ENCODE results near the gene VAT1L.

The VAT1L gene

DNA sequence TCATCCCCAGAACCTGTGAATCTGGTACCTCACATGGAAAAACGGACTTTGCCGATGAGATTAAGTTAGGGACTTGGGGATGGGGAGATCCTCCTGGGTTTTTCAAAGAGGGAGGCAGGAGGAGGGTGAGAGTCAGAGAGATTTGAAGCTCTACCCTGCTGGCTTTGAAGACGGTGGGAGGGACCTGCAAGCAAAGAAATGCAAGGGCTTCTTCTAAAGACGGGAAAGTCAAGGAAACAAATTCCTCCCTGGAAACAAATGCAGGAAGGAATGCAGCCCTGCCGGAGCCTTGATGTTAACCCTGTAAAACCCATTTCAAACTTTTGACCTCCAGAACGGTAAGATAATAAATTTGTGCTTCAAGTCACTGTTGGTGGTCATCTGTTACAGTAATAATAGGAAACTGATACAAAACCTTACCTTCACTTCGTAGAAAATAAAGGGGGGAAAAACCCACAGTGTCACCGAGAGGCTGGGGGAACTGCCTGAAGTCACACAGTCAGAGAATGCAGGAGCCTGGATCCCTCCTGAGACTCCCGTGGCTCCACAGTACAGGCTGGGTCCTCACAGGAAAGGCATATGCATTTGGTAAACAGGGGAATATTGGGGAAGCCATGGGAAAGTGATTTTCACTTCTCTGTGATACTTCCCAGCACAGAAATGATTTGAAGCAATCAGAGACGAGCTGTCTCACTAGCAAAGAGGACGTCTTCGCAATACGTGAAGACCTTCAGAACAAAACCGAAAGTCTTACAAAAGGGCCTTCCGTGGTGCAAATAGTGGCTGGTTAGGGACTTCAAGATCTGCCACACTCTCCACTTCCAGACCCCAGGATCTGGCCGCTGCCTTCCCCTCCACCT is 175.1 kb downstream of the VAT1L start:
- Histone ChIP-seq H3K36me3 (no peaks in the 10 kb centered on the region), H3K4me1 (ENCODE audit: control insufficient read depth in 1 of 2, insufficient read depth in 1 of 2, low read depth in 1 of 2, low read length in 1 of 2) (no peaks in the 10 kb centered on the region), H3K9me3 (no peaks in the 10 kb centered on the region), H3K27me3 (peaks cover 18% of the 10 kb centered on the region), H3K27ac (no peak overlapping the region), H3K4me3 (ENCODE audit: low read depth in 1 of 2, low read length in 1 of 2) (no peak overlapping the region)
- TF ChIP-seq, protein P1, sequence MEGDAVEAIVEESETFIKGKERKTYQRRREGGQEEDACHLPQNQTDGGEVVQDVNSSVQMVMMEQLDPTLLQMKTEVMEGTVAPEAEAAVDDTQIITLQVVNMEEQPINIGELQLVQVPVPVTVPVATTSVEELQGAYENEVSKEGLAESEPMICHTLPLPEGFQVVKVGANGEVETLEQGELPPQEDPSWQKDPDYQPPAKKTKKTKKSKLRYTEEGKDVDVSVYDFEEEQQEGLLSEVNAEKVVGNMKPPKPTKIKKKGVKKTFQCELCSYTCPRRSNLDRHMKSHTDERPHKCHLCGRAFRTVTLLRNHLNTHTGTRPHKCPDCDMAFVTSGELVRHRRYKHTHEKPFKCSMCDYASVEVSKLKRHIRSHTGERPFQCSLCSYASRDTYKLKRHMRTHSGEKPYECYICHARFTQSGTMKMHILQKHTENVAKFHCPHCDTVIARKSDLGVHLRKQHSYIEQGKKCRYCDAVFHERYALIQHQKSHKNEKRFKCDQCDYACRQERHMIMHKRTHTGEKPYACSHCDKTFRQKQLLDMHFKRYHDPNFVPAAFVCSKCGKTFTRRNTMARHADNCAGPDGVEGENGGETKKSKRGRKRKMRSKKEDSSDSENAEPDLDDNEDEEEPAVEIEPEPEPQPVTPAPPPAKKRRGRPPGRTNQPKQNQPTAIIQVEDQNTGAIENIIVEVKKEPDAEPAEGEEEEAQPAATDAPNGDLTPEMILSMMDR (IDR thresholded peaks at IDR 0.05) = no peak

DNA sequence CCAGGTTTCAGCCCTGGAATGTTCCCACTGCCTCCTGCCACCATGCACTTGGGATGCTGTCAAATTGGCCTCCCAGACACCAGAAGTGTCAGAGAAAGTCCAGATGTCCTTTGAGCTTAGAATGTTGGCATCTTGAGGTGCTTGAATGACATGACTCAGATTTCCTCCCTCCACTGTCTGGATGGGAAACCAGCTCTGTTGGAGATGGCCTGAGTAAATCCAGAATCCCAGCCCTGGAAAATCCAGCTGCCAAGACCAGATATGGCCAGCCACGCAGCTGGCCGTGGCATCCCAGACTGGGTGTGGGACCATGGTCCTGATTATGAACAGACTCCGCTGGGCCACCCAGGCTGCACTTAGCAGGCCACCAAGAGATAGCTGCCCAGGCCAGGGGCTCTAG is 177.0 kb downstream of the VAT1L start:
- no peaks in the 10 kb centered on the region for H3K4me1 ChIP-seq (ENCODE audit: control insufficient read depth in 1 of 2, insufficient read depth in 1 of 2, low read depth in 1 of 2, low read length in 1 of 2)
- H3K36me3 ChIP-seq = no peaks in the 10 kb centered on the region
- H3K27ac ChIP-seq = no peak overlapping the region
- peaks cover 18% of the 10 kb centered on the region for H3K27me3 ChIP-seq
- TF ChIP-seq, protein P1 (IDR thresholded peaks at IDR 0.05) = no peak
- no peak overlapping the region for H3K4me3 ChIP-seq (ENCODE audit: low read depth in 1 of 2, low read length in 1 of 2)
- no peaks in the 10 kb centered on the region for H3K9me3 ChIP-seq

- peaks cover 18% of the 10 kb centered on the region for H3K27me3 ChIP-seq
- H3K4me3 ChIP-seq (ENCODE audit: low read depth in 1 of 2, low read length in 1 of 2) = no peak overlapping the region
- no peaks in the 10 kb centered on the region for H3K4me1 ChIP-seq (ENCODE audit: control insufficient read depth in 1 of 2, insufficient read depth in 1 of 2, low read depth in 1 of 2, low read length in 1 of 2)
- H3K36me3 ChIP-seq = no peaks in the 10 kb centered on the region
- H3K9me3 ChIP-seq = no peaks in the 10 kb centered on the region
- no peak overlapping the region for H3K27ac ChIP-seq
- TF ChIP-seq, protein P1 (IDR thresholded peaks at IDR 0.05) = no peak
Observed at GRCh38 chr16:77967054-77967904, 178.9 kb downstream of the VAT1L start.

GRCh38 chr16:77969861-77970260 is 181.5 kb downstream of the VAT1L start:
- Histone ChIP-seq H3K27me3 (peaks cover 9% of the 10 kb centered on the region), H3K27ac (no peak overlapping the region), H3K9me3 (no peaks in the 10 kb centered on the region), H3K4me3 (ENCODE audit: low read depth in 1 of 2, low read length in 1 of 2) (no peak overlapping the region), H3K4me1 (ENCODE audit: control insufficient read depth in 1 of 2, insufficient read depth in 1 of 2, low read depth in 1 of 2, low read length in 1 of 2) (no peaks in the 10 kb centered on the region), H3K36me3 (no peaks in the 10 kb centered on the region)
- TF ChIP-seq, protein P1 (IDR thresholded peaks at IDR 0.05) = no peak

- Histone ChIP-seq H3K36me3 (no peaks in the 10 kb centered on the region), H3K27ac (no peak overlapping the region), H3K4me3 (ENCODE audit: low read depth in 1 of 2, low read length in 1 of 2) (no peak overlapping the region), H3K27me3 (peaks cover 9% of the 10 kb centered on the region), H3K9me3 (no peaks in the 10 kb centered on the region), H3K4me1 (ENCODE audit: control insufficient read depth in 1 of 2, insufficient read depth in 1 of 2, low read depth in 1 of 2, low read length in 1 of 2) (no peaks in the 10 kb centered on the region)
- TF ChIP-seq, protein P1 (IDR thresholded peaks at IDR 0.05) = no peak
Observed at GRCh38 chr16:77970371-77970770, 182.0 kb downstream of the VAT1L start.
